SH-SY5Y (cell line): Measurements from ENCODE around the gene SNAPC3.

Experiments
- GATA2 ChIP-seq: IDR thresholded peaks from 2 replicates; pipeline ENCODE4 v1.6.1; 2011; ENCODE audit warnings: mild to moderate bottlenecking, low read depth, low read length
- GATA3 ChIP-seq: IDR thresholded peaks from 2 replicates; pipeline ENCODE4 v1.6.1; 2011; ENCODE audit warnings: low read depth, mild to moderate bottlenecking, low read length, moderate library complexity

SNAPC3 gene

DNA sequence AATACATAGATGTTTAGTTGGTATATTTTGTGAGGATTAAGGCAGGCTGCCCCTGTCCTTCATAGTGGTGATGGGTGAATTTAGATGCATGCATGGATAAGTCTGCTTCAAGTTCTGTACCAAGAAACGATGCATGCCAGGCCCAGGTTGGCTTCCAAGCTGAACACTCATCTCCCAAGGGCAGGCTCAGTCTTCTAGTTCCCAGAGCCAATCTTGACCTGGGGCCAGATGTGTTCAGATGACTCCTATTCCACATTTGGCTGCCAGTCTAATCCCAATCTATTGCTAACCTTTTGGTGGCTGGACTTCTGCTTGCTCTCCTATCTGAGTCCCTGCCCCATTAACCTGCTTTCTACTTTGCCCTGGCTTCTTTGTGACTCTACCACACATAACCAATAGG lies 18.5 kb upstream of the SNAPC3 start:
- no peak for TF ChIP-seq GATA3

DNA sequence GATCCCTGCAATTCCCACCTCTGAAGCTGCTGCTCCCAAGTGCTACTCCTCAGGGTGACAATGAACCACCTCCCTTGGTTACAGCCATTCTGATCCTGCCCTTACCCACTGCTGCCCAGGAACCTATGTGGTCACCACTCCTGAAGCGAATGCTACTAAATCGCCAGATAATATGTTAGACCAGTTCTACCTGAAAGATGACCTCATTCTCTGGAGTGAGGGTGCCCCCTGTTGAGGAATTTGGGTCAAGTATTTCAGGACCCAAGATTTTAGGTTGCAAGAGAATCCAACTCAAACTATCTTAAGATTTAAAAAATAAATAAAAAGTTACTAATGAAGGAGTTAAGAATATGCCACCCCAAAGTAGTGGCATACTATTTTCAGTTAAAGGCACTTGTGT lies 5.8 kb upstream of the SNAPC3 start:
- TF ChIP-seq GATA3 (no peak), GATA2 (no peak)

DNA sequence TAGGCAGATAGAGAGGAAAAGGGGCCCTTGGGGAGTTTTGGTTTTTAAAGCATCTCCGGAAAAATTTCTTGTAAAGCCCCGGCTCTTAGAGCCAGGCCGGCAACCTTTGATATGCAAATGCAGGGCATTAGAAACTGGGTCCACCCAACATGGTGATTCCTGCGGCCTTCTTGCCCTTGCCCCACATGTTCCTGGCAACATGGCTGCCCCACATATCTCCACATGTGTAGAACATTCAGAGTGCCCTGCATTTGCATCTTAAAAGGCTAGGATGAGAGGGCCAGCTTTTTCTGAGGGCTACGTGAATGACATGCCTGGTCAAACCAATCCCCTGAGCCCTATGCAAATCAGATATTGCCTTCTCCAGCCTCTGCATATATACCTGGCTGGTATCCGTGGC lies 5.0 kb upstream of the SNAPC3 start:
- no peak for TF ChIP-seq GATA3
- no peak for TF ChIP-seq GATA2

DNA sequence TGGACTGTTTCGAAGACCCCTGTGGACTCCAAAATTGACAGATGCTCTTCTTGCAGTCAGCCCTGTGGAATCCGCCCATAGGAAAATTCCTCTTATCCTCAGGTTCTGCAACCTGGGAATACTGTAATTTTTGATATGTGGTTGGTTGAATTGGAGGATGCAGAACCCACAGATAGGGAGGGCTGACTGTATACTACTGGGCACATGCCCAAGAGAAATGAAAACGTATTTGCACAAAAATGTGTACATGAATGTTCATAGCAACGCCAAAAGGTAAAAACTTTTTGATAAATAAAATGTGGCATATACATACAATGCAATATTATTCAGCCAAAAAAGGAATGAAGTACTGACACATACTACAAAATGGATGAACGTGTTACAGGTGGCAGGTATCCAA lies 1.9 kb upstream of the SNAPC3 start:
- TF ChIP-seq GATA2 = no peak
- TF ChIP-seq GATA3 = no peak

DNA sequence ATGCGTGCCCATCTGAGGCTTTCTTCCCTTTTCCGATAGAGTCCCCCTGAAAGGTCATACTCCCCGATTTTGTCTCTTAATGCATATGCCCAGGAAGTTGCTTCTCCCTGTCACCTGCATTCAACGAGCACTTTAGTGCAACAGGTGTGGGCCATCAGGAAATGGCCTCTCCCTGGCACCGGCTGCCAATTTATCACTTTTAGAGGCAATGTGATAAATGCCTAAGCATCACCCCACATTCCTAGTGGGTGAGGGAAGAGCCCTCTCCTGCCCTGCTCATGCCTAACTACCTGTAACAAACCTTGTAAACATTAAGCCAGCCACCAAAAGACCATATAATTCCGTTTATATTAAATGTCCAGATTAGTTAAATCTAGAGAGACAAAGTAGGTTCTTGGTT lies 1.1 kb upstream of the SNAPC3 start:
- TF ChIP-seq GATA3 = no peak
- TF ChIP-seq GATA2 = no peak

DNA sequence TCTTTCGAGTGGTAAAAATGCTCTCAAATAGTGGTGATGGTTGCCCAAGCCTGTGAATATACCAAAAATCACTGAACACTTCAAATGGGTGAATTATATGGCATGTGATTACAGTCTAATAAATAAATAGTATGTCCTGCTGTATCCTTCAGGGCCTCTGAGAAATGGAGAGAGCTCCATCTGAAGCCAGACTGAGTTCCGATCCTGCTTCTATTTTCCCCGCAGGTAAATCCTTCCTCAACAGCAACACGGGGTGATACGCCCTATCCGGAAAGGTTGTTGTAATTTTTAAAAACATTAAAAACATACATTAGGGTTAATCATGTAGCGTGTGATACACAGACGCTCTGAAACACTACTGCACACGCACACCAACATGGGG lies 695 bp upstream of the SNAPC3 start:
- TF ChIP-seq GATA3 = no peak
- no peak for TF ChIP-seq GATA2

DNA sequence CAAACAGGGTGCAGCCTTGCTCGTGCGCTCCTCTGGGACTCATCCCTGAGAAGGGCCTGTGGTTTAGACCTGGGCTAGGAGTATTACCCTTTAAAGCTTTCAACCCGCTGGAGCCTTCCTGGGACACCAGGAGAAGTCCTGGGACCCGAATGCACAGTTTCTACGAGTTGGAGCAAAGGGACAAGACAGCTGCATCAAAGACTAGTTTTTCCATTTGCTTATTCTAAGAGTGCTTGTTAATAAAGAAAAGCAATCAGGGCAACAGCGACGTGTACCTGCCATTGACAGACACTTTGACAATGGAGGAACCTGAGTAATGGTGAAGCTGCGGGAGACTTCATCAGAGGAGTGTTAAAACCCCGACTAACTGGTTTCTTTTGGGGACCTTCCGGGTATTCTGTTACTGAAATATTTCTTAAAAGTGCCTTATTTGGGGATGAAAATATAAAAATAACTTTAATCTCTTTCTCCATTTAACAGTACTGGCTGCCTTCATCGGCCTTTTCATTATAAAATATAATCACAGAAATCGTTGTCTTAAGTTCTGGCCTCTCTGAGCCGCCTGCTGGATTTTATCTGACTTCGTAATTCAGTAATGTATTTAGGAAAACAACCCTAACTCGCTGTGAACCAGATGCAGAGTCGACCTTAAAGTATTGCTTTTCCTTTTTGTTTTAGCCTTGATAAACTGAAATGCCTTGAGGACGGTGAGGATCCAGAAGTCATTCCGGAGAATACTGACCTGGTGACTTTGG lies 732 bp downstream of the SNAPC3 start:
- TF ChIP-seq GATA2 (no peak), GATA3 (no peak)

DNA sequence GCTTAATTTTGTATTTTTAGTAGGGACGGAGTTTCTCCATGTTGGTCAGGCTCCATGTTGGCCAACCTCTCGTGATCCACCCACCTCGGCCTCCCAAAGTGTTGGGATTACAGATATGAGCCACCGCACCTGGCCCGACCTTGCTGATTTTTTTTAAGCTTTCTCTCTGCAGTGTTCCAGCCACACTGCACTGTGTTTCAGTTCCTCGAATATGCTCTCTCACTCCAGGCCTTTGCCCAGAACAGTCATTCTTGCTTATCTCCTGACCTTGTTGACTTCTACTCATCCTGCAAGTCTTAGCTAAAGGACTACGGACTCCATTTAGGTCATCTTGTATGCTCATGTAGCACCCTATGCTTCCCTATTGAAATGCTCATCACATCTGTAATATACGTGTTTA lies 3.3 kb downstream of the SNAPC3 start:
- no peak for TF ChIP-seq GATA2
- no peak for TF ChIP-seq GATA3

DNA sequence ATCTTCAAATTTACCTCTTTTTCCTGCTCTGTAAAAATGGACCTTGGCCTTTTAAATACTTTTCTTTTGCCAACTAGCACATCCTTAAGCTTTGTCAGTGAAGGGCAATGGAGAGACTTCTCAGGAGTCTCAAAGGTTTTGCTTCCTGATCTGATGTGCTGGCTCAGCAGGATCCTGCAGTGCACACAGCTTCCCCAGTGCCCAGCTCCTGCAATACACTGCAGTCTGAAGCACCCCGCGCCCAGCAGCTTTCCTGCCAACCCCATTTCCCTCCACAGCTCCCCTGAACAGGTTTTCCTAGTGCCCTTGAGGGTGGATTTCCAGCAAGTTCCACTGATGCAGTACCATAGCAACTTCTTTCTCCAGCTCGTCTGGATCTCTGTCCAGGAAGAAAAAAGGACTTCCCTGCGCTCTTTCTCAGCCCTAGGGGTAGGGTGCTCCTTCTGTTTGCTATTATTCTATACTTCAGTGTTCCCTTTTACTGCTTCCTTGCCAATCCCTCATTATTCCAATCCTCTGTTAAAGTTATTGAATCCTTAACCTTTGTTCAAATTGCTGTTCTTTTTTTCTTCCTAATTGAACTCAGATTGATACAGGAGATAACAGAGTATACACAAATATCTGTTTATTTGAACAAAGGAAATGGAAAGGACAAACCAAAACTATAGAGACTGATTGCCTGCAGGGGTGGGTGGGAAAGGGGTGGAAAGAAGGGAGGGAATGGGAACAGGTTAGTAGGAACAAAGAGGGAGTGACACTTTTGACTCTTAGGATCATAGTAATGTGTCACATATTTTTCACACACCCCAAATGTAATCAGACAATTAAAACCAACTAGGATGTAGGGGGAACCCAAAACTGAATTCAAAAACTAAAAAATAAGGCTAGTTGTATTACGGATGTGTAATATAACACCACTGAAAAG lies 8.5 kb downstream of the SNAPC3 start:
- TF ChIP-seq GATA3 (no peak), GATA2 (no peak)

DNA sequence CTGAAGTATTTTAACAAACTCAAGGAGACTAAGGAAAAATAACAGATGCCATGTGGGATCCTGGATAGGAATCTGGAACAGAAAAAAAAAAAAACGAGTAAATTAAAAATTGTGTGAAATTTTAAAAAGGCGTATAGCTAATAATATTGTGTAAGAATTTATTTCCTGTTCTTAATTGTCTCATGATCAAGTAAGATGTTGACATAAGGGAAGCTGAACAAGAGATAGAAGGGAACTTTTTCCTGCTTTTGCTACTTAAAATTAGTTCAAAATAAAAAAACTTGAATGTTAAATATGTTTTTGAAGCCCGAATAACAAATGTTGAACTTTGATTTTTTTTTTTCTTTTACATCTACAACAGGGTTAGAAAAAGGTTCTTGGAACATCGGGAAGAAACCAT lies 10.5 kb downstream of the SNAPC3 start:
- TF ChIP-seq GATA2 (no peak), GATA3 (no peak; the same call in 1 of the 2 replicates)

DNA sequence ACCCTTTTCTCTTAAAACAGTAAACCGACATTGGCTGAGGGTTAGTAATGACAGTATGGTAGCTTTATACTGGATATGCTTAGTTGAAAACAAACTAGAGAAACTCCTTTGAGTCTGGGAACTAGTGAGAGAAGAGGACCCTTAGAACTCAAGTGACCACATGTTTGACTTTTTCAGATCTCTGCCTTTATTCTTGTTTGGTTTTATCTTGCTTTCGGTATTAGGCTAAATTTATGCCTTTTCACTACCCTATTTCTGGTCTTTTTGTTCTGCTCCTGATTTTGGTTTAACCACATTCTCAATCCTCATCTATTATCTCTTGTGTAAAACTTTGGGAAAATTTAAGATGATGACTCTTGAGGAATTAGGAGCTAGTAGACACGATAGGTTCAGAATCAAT lies 11.0 kb downstream of the SNAPC3 start:
- TF ChIP-seq GATA2 = no peak
- TF ChIP-seq GATA3 = no peak

DNA sequence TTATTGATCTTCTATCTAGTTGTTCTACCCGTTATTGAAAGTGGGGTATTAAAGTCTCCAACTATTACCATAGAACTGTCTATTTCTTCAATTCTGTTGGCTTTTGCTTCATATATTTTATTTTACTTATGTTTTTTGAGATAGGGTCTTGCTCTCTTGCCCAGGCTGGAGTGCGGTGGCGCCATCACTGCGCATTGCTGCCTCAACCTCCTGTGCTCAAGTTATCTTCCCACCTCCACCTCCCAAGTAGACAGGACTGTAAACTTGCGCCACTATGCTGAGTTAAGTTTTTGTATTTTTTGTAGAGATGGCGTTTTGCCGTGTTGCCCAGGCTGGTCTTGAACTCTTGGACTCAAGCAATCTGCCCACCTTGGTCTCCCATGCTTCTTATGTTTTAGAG lies 16.2 kb downstream of the SNAPC3 start:
- no peak for TF ChIP-seq GATA3
- TF ChIP-seq GATA2 = no peak

DNA sequence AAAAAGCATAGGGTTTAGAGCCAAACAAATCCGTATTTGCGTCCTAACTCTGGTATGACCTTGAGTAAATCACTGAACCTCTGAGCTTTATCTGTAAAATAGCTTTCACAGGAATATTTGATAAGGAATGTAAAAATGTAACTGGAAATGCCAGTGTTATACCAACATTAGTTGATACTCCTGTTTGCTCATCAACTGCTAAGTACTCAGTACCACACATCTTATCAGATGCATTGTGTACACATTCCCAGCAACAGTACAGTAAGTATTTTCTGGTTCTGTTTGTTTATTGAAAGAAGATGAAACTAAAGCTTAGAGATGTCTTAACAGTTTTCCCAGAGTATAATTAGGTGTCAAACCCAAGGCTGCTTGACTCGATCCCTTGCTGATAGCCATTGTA lies 21.5 kb downstream of the SNAPC3 start:
- TF ChIP-seq GATA3 = no peak
- TF ChIP-seq GATA2 = no peak

DNA sequence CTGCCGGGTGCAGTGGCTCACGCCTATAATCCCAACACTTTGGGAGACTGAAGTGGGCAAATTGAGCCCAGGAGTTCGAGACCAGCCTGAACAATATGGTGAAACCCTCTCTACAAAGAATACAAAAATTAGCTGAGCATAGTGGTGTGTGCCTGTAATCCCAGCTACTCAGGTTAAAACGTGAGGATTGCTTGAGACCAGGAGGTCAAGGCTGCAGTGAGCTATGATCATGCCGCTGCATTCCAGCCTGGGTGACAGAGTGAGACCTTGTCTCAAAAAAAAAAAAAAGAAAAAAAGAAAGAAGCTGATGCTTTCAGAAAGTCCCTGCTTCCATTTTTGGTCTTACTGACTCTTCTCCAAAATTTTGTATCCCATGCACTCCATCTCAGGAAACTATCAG lies 31.3 kb downstream of the SNAPC3 start:
- TF ChIP-seq GATA3 (no peak), GATA2 (no peak)

DNA sequence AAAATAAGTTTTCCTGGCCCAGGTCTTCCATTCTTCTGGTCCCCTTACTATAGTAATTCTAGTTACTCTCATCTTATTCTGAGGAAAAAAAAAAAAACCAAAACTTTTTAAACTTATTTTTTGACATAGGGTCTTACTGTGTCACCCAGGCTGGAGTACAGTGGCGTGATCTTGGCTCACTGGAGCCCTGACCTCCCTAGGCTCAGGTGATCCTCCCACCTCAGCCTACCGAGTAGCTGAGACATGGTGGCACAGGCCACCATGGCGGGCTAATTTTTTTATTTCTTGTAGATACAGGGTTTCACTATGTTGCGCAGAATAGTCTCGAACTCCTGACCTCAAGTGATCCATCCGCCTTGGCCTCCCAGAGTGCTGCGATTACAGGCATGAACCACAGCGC lies 38.4 kb downstream of the SNAPC3 start:
- TF ChIP-seq GATA3 (no peak), GATA2 (no peak)

DNA sequence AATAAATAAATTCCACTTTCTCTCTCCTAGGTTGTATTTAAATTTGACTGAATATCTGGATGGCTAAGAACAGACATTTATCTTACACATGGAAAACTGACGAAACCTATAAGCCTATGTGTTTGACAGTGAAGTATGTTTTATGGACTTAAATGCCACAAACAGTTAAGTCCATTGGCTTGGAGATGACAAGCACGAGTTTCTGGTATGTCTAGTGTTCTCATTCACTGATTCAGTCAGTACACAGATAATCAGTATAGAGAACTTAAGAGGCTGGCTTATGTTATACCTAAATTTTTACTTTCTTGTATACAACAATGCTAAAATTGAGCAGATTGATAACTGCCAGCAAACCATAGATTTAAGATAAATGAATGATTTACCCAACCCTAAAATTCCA lies 38.9 kb downstream of the SNAPC3 start:
- TF ChIP-seq GATA3 (no peak), GATA2 (no peak)
